ENCODE results near the gene TMBIM4. TPM values are rescaled to one million over a fixed set of nuclear protein-coding genes. Genes with fewer than 3 reads are reported as not detected.
"Not testable (repeated sequence)": the region's sequence is repeated elsewhere in the genome, so short reads cannot be mapped to it uniquely, and the experiment has no call there.

The TMBIM4 gene
- total RNA-seq, 1 experiment from 2014 or later: 18.4 TPM

GRCh38 chr12:66187036-66187435 lies 17.2 kb upstream of the TMBIM4 start:
- H3T11ph ChIP-seq (ENCODE audit: low read length): no peak overlapping the region
- no peak for DNase-seq

GRCh38 chr12:66184822-66185221 lies 15.0 kb upstream of the TMBIM4 start:
- H2AFZ ChIP-seq (ENCODE audit: low read length); H3K27ac ChIP-seq (ENCODE audit: insufficient read length, low read depth, low read length); H4K20me1 ChIP-seq (ENCODE audit: control insufficient read depth, insufficient read depth, insufficient read length); H3K79me2 ChIP-seq (ENCODE audit: insufficient read depth, low read length); H3K4ac ChIP-seq (ENCODE audit: low read depth, low read length); H2BK12ac ChIP-seq (ENCODE audit: insufficient read length, low read depth, low read length); H3K9me3 ChIP-seq (ENCODE audit: control insufficient read depth, low read depth, low read length); H3K4me1 Mint-ChIP-seq; H3K4me2 ChIP-seq (ENCODE audit: insufficient read depth, insufficient read length, low read length); H3K56ac ChIP-seq (ENCODE audit: insufficient read length, low read depth, low read length); DNase-seq; H3K23ac ChIP-seq (ENCODE audit: insufficient read length, low read depth, low read length); H3K4me1 ChIP-seq (ENCODE audit: insufficient read depth, low read length); H3K14ac ChIP-seq (ENCODE audit: insufficient read depth, low read length); H3K18ac ChIP-seq (ENCODE audit: insufficient read length, low read depth, low read length); H3K79me1 ChIP-seq (ENCODE audit: insufficient read depth, low read depth, low read length, poor library complexity, severe bottlenecking); H3K36me3 Mint-ChIP-seq (ENCODE audit: insufficient read depth in 1 of 3, low read depth in 3 of 3); H2BK5ac ChIP-seq (ENCODE audit: insufficient read length, low read length); H2BK15ac ChIP-seq (ENCODE audit: low read depth, low read length); H3K9me3 Mint-ChIP-seq; H4K8ac ChIP-seq (replicated peaks; ENCODE audit: insufficient read length, low read depth, low read length); H4K5ac ChIP-seq (ENCODE audit: insufficient read length, low read depth, low read length); H3K9ac ChIP-seq (ENCODE audit: extremely low read depth, insufficient read length, low read length); H3T11ph ChIP-seq (ENCODE audit: low read length); H2BK20ac ChIP-seq (ENCODE audit: low read depth, low read length, poor library complexity, severe bottlenecking); H3K4me3 Mint-ChIP-seq; H2AK5ac ChIP-seq (ENCODE audit: insufficient read length, low read length); H3K23me2 ChIP-seq (ENCODE audit: insufficient read length, low read depth, low read length, poor library complexity, severe bottlenecking); H2BK120ac ChIP-seq (ENCODE audit: low read depth, low read length, poor library complexity, severe bottlenecking); H3K27ac Mint-ChIP-seq; H4K91ac ChIP-seq (ENCODE audit: insufficient read length, low read depth, low read length): not testable (repeated sequence)
- peaks cover 49% of the 10 kb centered on the region for H3K27me3 Mint-ChIP-seq (ENCODE audit: low read depth)
- H3K27me3 ChIP-seq (ENCODE audit: insufficient read depth, low read length): peaks cover 14% of the 10 kb centered on the region; the same call in 1 of the 2 replicates
- no CpG with 5 or more reads among the region's 3 CpGs for WGBS (ENCODE audit: extremely low coverage, insufficient read length, low lambda C conversion rate)

More at GRCh38 chr12:66187036-66187435, 17.2 kb upstream of the TMBIM4 start:
- TF ChIP-seq CTCF (conservative IDR thresholded peaks at IDR 0.05): no peak
- no peak overlapping the region for H2BK120ac ChIP-seq (ENCODE audit: low read depth, low read length, poor library complexity, severe bottlenecking)
- no peak overlapping the region for H4K91ac ChIP-seq (ENCODE audit: insufficient read length, low read depth, low read length)
- no peaks in the 10 kb centered on the region for H3K9me3 ChIP-seq (ENCODE audit: control insufficient read depth, low read depth, low read length)
- no peak overlapping the region for H2BK5ac ChIP-seq (ENCODE audit: insufficient read length, low read length)
- no peak overlapping the region for H3K9ac ChIP-seq (ENCODE audit: extremely low read depth, insufficient read length, low read length)
- no peak overlapping the region for H3K4ac ChIP-seq (ENCODE audit: low read depth, low read length)
- no peak overlapping the region for H3K23ac ChIP-seq (ENCODE audit: insufficient read length, low read depth, low read length)
- no peak overlapping the region for H2AK5ac ChIP-seq (ENCODE audit: insufficient read length, low read length)
- H3K4me1 ChIP-seq (ENCODE audit: insufficient read depth, low read length): no peaks in the 10 kb centered on the region
- Mint-ChIP-seq H3K27me3 (ENCODE audit: low read depth) (peaks cover 69% of the 10 kb centered on the region), H3K9me3 (peaks cover 0 to 4% of the 10 kb centered on the region in 2 experiments; a peak in 3 of 5 replicates), H3K36me3 (ENCODE audit: insufficient read depth in 1 of 3, low read depth in 3 of 3) (peaks cover 0 to 5% (median 0%) of the 10 kb centered on the region in 3 experiments; a peak in 1 of 7 replicates), H3K4me3 (no peak overlapping the region), H3K4me1 (no peaks in the 10 kb centered on the region), H3K27ac (no peak overlapping the region)
- H4K8ac ChIP-seq (replicated peaks; ENCODE audit: insufficient read length, low read depth, low read length): no peak overlapping the region
- H3K79me1 ChIP-seq (ENCODE audit: insufficient read depth, low read depth, low read length, poor library complexity, severe bottlenecking): no peaks in the 10 kb centered on the region
- no peak overlapping the region for H2BK12ac ChIP-seq (ENCODE audit: insufficient read length, low read depth, low read length)
- H2AFZ ChIP-seq (ENCODE audit: low read length): no peak overlapping the region
- no CpG with 5 or more reads among the region's 2 CpGs for WGBS (ENCODE audit: extremely low coverage, insufficient read length, low lambda C conversion rate)
- H3K79me2 ChIP-seq (ENCODE audit: insufficient read depth, low read length): no peaks in the 10 kb centered on the region
- H3K4me2 ChIP-seq (ENCODE audit: insufficient read depth, insufficient read length, low read length): no peak overlapping the region
- H3K27ac ChIP-seq (ENCODE audit: insufficient read length, low read depth, low read length): no peak overlapping the region
- no peaks in the 10 kb centered on the region for H4K20me1 ChIP-seq (ENCODE audit: control insufficient read depth, insufficient read depth, insufficient read length)
- peaks cover 8% of the 10 kb centered on the region for H3K23me2 ChIP-seq (ENCODE audit: insufficient read length, low read depth, low read length, poor library complexity, severe bottlenecking)
- H2BK20ac ChIP-seq (ENCODE audit: low read depth, low read length, poor library complexity, severe bottlenecking): no peak overlapping the region
- no peak overlapping the region for H4K5ac ChIP-seq (ENCODE audit: insufficient read length, low read depth, low read length)
- peaks cover 15% of the 10 kb centered on the region; the same call in 1 of the 2 replicates for H3K27me3 ChIP-seq (ENCODE audit: insufficient read depth, low read length)
- no peak overlapping the region for H2BK15ac ChIP-seq (ENCODE audit: low read depth, low read length)
- H3K56ac ChIP-seq (ENCODE audit: insufficient read length, low read depth, low read length): no peak overlapping the region
- no peak overlapping the region for H3K18ac ChIP-seq (ENCODE audit: insufficient read length, low read depth, low read length)
- no peak overlapping the region for H3K14ac ChIP-seq (ENCODE audit: insufficient read depth, low read length)
